GM19238 (cell line): Measurements from ENCODE around the gene DISC1.
"Not testable (repeated sequence)": the region's sequence is repeated elsewhere in the genome, so short reads cannot be mapped to it uniquely, and the experiment has no call there.

Experiments
- DNase-seq: peaks from one replicate; pipeline ENCODE4 v3.0.0; 2011; ENCODE audit warnings: low spot score; ENCODE audit not compliant: insufficient read length

Gene DISC1

DNA sequence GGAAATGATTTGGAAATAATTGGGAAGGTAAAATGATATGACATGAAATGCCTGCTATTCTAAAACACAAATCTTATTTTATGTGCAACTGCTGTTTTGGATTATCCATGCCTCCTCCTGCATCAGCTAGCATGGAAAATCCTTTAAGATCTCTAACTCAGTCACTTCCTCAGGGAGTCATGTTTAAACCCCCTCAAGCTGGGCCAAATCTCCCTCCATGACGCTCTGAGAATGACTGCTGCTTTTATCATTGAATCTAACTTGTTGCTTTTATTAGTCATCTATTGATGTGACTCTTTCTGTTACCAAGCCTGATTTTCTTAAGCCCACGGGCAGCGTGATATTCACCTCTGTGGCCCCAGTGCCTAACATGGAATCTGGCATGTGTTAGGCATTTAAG, 324.8 kb downstream of the DISC1 start:
- no peak for DNase-seq

DNA sequence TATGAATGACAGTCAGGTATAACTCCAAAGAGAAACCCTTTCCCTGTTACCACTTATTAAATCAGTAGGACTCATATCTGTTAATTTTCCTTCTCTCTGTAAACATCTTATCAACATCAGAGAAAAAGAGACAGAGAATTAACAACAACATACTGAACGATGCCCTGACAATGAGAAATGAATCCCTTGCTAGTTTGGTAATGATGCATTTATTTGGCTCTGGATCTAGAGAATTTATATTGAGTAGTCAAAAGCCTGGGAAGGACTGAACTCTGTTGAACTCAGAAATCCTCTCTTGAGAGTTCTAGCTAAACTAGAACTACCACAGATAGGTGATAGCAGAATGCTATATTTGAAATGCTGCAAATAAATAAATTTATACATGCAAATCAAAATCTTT, 325.6 kb downstream of the DISC1 start:
- no peak for DNase-seq

DNA sequence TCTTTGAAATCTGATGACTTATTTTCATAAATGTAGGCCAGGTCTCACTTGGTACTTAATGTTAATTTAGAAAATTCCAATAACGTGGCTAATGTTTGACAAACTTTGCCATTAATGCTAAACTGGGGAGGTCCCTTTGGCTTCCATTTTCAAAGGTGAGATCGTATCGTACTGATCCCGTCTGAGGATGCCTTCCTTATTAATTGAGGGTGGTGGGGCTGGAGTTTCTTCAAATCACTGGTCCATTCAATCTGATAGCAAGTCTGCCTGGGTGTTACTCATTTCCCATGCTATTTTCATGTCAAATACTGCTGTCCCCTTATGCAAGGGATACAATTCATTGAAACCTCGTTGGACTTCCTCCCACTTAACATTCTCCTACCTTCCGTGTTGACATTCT, 327.1 kb downstream of the DISC1 start:
- DNase-seq, result no peak

DNA sequence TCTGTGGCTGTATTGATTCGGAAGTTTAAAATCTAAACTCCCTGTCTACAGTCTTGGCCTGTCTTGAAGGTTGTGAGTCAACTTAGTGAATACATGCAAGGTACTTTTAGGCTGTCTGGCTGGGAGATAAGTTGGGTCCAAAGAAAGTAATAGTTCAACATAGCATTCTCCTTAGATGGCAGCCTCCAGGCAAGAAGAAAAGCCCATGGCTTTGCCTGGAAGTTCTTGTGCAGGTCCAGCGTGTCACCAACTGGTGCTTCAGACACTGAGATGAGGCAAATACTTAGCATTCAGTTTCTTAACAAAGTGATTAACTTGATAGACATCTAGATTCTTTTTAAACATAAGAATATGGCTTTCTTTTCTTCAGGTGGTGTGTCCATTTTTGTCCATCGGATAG, 328.2 kb downstream of the DISC1 start:
- DNase-seq, result no peak

DNA sequence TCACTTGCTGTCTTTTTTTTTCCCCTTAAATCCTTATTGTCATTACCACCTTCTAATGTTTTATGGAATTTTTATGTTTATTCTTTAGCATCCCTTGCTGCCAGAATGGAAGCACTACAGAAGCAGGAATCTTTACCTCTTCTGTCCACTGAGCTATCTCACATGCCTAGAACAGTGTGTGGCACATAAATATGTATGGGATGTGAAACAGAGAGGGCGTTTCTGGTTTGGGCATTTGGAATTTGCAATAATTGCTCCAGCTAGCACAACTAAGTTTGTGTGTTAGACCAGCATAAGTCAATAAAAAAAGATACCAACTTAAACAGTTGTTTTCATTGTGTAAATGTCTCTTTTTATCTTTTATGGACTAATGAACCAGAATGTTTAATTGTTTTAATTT, 330.8 kb downstream of the DISC1 start:
- DNase-seq, result no peak

DNA sequence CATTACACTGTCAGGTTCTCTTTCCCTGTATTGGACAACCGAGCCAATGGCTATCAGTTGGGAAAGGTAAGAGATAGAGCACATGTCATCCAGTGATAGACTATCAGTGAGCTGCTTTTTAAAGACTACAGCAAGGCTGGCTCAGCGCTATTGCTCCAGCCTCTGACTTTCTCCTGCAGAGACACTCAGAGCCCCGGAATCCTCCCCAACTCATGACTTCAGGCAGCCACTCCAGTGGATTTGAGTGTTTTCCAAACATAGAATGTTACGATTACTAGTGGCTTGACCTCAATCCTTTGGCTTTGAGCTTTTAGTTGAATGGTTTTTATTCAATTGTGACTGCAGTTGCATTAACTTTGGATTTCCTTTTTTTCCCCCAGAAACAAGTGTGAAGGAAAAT, 331.9 kb downstream of the DISC1 start:
- DNase-seq, result no peak

DNA sequence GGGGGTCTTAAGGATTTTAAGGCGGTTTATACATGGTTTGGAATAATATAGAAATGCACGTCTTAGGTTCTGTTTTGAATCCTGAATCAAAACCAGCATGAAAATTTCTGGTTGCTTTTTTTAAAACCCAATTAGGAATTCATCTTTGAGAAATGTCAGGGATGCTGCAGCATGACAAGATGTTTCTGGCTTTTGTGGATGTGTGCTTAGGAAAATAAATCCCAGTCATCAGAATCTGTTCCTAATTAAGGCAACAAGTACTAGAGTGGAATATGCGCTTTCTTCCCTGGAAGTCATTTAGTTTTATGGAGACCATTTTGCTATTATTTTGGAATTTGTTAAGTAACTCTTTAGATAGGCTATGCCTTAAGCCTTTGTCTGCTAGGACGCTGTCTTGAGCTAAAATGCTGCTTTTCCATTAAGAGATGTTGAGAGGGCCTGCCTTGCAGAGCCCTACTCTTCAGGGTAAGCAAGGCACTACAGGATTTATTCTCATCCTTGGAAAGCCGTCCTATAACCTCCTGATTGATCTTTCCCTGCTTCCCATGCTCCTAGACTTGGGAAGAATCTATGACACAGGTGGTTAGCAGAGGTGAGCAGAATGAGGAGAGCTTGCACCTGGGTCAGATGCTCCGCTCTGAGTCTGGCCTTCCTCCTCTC, 332.8 kb downstream of the DISC1 start:
- no peak for DNase-seq

DNA sequence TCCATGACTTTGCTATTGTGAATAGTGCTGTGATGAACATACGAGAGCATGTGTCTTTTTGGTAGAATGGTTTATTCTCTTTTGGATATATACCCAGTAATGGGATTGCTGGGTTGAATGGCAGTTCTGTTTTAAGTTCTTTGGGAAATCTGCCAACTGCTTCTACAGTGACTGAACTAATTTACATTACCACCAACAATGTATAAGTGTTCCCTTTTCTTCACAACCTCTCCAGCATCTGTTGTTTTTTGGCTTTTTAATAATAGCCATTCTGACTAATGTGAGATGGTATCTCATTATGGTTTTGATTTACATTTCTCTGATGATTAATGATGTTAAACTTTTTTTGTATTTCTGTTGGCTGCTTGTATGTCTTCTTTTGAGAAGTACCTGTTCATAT, 335.2 kb downstream of the DISC1 start:
- not testable (repeated sequence) for DNase-seq

DNA sequence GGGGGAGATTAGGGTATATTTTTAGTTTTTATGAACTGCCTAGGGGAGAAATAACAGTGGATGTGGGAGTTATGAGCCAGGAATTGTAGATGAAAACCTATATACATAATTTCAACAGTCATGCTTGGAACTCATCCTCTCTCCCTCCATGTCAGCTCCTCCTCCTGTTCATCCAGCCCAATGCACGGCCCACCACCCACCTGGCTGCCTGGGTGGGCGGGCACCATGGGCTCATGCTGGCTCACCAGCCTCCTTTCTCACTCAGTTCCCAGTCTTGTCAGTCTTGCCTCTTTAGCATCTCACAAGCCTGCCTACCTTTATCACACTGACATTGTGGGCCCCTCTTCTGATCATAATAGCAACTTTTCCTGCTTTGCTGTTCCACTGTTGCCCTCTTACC, 336.0 kb downstream of the DISC1 start:
- no peak for DNase-seq

DNA sequence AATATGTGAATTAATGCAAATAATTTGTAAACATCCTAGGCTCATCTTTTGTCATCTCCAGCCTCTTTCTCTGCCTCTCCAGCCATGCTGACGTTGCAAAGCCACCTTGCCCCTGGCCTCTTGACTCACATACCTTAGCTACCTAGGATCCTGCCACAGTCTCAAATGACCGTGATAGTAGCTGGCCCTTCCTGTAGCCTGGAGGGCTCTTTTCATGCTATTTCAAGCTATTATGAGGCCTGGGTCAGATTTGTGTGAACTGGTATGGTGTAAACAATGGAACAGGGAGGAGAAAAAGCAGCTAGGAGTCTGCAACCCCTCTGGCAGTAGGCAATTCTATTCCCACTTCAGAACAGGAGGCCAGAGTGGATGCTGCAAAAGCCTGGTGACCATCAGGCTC, 337.7 kb downstream of the DISC1 start:
- no peak for DNase-seq

DNA sequence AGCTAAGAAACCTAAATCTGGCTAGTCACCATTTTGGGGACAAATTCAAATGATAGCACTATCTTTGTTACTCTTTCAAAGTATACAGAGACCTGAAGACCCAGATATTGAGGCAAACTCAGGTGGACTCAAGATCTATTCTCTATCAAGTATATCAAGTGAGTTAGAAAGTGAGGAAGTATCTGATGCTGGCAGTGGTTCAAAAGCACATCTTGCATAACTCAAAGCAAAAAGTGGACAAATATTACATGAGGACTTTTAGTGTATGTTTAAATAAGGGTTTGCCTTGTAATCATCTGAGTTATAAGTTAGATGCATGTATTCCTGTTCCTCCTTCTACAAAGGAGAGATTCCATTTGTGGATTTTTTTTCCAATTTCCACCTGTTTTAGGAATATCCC, 338.4 kb downstream of the DISC1 start:
- no peak for DNase-seq

DNA sequence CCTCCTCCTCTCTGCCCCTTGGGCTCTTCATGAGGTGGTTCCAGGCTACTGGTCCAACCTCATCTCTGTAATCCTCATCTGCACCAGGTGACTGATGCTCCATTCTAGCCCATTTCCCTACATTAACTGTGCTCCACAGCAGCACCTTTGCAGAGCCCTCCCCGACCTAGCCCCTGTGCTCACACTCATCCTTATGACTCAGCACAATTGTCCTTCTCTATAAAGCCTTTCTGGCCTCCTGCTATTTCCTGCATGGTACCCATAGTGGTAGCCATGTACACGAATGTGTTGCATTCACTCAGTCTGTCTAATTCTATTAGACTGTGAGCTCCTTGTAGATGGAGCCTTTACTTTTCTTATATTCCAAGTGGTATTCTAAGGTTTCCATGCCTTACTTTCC, 339.0 kb downstream of the DISC1 start:
- DNase-seq, result no peak

DNA sequence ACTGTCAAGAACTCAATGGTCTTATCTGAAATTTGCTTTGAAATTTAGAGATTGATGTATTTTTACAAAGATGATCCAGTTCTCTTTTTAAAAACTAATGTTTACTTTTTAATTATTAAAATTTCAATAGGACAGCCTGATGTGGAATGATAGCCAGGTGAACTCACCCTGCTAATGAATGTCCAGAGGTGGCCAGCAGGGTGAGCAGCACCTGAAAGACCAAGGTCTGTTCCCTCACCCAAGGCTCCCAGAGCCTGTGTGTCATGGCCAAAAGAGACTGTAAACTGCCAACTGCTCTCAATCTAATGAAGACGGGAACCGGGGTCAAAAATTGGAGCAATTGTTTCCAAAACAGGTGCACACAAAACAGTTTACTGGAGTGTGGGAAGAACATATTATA, 340.4 kb downstream of the DISC1 start:
- no peak for DNase-seq

DNA sequence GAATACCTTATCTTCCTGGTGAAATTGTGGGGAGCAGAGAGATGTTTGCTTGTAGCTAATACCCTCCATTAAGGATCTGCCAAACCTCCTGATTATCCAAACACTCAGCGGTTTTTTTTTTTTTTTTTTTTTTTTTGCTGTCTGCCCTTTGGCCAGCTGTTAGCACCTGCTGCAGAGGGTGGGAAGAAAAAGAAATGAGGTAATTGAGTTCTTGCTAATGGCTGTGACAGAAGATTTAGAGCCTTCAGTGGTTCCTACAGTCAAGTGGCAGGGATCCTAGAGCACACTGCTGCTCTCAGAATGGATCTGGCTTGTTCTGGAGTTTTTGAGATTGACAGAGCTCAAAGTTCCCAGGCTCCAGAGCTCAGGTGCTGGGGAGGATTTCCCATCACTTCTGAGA, 342.5 kb downstream of the DISC1 start:
- no peak for DNase-seq

DNA sequence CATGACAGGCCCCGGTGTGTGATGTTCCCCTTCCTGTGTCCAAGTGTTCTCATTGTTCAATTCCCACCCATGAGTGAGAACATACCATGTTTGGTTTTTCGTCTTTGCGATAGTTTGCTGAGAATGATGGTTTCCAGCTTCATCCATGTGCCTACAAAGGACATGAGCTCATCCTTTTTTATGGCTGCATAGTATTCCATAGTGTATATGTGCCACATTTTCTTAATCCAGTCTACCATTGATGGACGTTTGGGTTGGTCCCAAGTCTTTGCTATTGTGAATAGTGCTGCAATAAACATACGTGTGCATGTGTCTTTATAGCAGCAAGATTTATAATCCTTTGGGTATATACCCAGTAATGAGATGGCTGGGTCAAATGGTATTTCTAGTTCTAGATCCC, 343.2 kb downstream of the DISC1 start:
- not testable (repeated sequence) for DNase-seq

DNA sequence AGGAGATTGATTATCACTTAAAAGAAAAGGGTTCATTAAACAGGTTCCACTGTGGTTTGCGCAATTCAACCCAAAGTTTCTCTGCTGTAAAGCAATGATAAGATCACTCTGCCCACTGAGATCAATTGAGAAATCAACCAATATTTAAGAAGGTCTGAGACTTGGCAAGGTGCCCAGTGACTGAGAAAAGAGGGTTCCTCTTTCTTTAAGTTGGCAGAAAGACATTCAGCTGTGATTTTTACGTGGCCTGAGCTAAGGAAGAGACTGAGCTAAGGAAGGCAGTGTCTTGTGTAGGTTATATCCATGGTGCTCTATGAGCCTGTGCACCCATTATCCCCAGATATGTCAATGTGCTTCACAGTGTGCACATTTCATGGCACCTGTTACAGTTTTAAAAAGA, 344.1 kb downstream of the DISC1 start:
- no peak for DNase-seq

DNA sequence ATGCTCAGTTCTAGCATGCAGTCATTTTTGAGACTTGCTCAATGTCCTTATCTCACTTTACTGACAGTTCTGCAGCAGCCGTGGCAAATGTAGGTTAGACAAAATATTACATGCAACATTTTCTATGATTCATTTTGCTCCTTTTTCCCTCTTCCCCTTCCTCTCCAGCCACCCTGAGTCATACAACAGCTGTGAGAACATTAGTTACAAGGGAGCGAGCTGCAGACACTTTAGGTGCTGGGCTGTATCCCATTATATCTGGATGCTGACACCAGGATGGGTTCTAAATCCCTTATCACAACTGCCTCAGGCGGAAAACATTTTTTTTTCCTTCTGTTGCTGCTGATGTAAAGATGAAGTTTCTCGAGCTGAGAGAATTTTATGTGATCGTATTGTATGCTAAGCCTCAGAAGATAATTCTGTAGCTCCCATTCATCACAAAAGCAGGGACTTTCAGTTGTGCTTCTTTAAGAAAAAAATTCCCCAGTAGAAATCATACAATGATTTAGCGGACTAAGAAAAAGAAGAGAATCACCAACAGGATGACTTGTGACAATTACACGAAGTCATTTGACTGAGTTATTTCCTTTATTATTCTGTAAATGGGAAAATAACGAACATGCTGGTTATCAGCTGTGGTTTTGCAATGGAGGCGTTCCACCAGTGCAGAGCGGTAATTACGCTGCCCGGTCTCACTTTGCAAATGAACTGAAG, 345.0 kb downstream of the DISC1 start:
- DNase-seq, result no peak

DNA sequence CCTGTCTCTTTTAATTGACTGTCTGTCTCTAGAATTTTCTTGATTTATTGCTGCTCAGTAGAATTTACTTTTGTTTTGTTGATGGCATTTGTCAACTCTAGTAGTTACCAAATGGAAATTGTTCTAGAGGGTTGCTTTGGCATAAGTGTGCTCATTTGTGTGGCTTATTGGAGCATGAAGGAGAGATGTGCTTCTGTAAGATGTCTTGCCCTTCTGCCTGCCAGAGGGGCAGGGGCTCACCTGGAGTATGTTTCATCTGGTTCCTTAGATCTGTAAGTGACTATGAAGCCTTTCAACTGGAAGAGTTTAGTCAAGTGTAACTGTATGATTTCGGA, 345.5 kb downstream of the DISC1 start:
- DNase-seq, result no peak

DNA sequence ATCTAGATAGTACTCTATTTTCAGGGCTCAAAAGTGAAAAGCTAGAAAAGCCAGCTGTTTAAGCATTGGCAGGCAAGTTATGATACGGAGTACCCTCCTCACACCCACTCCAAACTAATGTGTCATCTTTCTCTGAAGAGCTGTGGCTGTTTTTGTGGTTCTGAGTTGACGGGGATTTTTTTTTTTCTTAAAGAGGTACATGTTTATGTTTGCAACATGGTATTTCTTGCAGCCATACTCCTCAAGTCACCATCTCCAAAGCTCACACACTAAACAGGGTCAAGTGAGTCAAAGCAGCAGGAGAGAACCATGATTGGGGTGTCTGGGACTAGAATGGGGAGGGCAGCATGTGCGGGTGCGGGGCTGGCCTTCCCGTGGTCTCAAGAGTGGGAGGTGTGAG, 347.2 kb downstream of the DISC1 start:
- DNase-seq, result no peak

DNA sequence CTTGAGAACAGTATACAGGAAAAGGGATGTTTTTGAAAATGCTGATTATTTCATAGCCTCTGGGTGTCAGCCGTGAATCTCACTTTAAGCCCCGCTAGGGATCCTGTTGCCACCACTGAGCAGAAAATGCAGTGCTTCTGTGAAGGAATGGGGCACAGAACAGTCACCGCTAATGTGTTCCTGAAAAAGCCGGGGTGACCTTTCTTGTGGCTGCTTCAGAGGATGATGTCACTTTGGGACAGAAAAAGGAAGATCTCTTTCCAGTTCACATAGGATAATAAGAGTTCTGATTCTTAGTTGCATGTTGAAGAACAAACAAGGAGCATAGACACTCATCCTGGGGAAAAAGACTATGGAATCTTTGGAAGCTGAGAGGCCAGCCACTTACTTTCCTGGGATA, 349.6 kb downstream of the DISC1 start:
- no peak for DNase-seq

DNA sequence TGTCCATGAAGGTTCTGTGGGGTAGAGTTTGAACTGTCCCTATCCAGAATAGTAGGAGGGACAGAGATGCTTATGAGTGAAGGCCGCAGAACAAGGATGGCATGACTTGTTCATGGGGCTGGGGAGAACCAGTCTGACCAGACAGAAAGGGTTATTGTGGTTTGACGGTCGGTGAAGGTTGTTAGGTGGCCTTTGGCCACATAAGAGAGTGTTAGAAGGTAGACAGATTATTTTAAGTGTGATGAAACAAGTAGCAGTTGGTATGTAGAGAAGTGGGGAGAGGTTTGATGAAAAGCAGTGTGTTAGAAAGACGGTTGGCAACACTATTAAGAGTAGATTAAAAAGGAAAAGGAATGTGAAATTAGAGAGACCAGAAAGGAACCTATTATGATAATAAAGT, 355.1 kb downstream of the DISC1 start:
- no peak for DNase-seq

DNA sequence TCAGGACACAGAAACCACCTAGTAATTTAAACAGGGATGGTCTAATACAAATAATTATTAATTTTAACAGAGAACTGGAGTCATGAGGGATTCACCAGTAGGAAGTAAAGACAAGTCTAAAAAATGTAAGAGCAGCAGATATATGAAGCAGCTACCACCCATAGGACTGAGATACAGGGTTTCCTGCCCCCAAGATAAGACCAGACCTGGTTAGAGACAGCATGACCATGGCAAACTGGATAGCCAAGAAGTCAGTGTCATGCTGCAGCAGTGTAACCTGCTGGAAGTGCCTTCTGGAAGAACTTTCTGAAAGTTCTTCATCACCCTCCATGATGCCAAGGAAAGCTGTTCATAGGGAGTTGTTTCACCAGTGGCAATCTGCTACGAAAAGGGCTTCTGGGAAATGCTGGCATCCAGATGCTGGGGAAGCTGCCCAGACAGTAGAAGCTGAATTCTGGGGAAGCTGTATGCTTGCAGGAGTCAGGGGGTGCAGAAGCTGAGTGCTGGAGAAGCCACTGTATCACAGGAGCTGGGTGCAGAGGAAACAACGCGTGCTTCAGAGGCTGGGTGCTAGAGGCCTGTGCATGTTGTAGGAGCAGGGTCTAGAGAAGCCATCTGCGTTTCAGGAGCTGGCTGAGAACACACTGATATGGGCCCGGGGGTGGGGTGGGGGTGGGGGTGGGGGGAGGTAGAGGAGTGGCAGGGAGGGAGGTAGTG, 356.4 kb downstream of the DISC1 start:
- no peak for DNase-seq
